Nephron (organoid): Measurements from ENCODE around the gene SERPINI1.

Source experiments
- H3K27ac Mint-ChIP-seq, 3 experiments: 2 replicates each; pipeline ENCODE4 v1.8.0; 2020; ENCODE audit warnings: mixed read lengths in 3 of 3, mild to moderate bottlenecking in 2 of 3, moderate library complexity in 1 of 3
- H3K27me3 Mint-ChIP-seq: 2 replicates; pipeline ENCODE4 v1.8.0; 2021; ENCODE audit warnings: low read depth, mild to moderate bottlenecking, moderate library complexity, mixed read lengths
- H3K36me3 Mint-ChIP-seq: 2 replicates; pipeline ENCODE4 v1.8.0; 2020; ENCODE audit warnings: low read depth, mixed read lengths
- H3K4me1 Mint-ChIP-seq: 2 replicates; pipeline ENCODE4 v1.8.0; 2020; ENCODE audit warnings: mixed read lengths
- H3K4me3 Mint-ChIP-seq, 3 experiments: 2 replicates each; pipeline ENCODE4 v1.8.0; 2020; ENCODE audit warnings: mild to moderate bottlenecking in 3 of 3, mixed read lengths in 3 of 3, moderate library complexity in 2 of 3
- H3K9me3 Mint-ChIP-seq: 2 replicates; pipeline ENCODE4 v1.8.0; 2020; ENCODE audit warnings: mixed read lengths
- TF ChIP-seq, protein P1 (sequence below), 3 experiments: fragments of 200-600 bp; sonication (generic); IDR thresholded peaks; one replicate each; pipeline ENCODE4 v1.5.0; 2021; ENCODE audit warnings: antibody characterized with exemption in 3 of 3; ENCODE audit not compliant: unreplicated experiment in 3 of 3

The SERPINI1 gene

GRCh38 chr3:167742338-167742737 lies 6.8 kb downstream of the SERPINI1 start:
- no peaks in the 10 kb centered on the region for H3K9me3 Mint-ChIP-seq
- H3K36me3 Mint-ChIP-seq = no peaks in the 10 kb centered on the region
- peaks cover 6% of the 10 kb centered on the region for H3K27me3 Mint-ChIP-seq
- peaks cover 9% of the 10 kb centered on the region for H3K4me1 Mint-ChIP-seq
- TF ChIP-seq, protein P1, sequence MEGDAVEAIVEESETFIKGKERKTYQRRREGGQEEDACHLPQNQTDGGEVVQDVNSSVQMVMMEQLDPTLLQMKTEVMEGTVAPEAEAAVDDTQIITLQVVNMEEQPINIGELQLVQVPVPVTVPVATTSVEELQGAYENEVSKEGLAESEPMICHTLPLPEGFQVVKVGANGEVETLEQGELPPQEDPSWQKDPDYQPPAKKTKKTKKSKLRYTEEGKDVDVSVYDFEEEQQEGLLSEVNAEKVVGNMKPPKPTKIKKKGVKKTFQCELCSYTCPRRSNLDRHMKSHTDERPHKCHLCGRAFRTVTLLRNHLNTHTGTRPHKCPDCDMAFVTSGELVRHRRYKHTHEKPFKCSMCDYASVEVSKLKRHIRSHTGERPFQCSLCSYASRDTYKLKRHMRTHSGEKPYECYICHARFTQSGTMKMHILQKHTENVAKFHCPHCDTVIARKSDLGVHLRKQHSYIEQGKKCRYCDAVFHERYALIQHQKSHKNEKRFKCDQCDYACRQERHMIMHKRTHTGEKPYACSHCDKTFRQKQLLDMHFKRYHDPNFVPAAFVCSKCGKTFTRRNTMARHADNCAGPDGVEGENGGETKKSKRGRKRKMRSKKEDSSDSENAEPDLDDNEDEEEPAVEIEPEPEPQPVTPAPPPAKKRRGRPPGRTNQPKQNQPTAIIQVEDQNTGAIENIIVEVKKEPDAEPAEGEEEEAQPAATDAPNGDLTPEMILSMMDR (IDR thresholded peaks at IDR 0.05; ENCODE audit: unreplicated experiment in 3 of 3) = no peak
- no peak overlapping the region for H3K4me3 Mint-ChIP-seq
- no peak overlapping the region for H3K27ac Mint-ChIP-seq

- Mint-ChIP-seq H3K36me3 (no peaks in the 10 kb centered on the region), H3K9me3 (no peaks in the 10 kb centered on the region), H3K4me1 (peaks cover 4% of the 10 kb centered on the region), H3K27me3 (no peaks in the 10 kb centered on the region), H3K27ac (no peak overlapping the region), H3K4me3 (no peak overlapping the region)
- TF ChIP-seq, protein P1 (IDR thresholded peaks at IDR 0.05; ENCODE audit: unreplicated experiment in 3 of 3) = no peak
Observed at GRCh38 chr3:167743799-167744198, 8.3 kb downstream of the SERPINI1 start.

- TF ChIP-seq, protein P1 (IDR thresholded peaks at IDR 0.05; ENCODE audit: unreplicated experiment in 3 of 3) = no peak
- Mint-ChIP-seq H3K9me3 (no peaks in the 10 kb centered on the region), H3K27me3 (no peaks in the 10 kb centered on the region), H3K4me1 (no peaks in the 10 kb centered on the region), H3K4me3 (no peak overlapping the region), H3K27ac (no peak overlapping the region), H3K36me3 (no peaks in the 10 kb centered on the region)
Observed at GRCh38 chr3:167749209-167749608, 13.7 kb downstream of the SERPINI1 start.

DNA sequence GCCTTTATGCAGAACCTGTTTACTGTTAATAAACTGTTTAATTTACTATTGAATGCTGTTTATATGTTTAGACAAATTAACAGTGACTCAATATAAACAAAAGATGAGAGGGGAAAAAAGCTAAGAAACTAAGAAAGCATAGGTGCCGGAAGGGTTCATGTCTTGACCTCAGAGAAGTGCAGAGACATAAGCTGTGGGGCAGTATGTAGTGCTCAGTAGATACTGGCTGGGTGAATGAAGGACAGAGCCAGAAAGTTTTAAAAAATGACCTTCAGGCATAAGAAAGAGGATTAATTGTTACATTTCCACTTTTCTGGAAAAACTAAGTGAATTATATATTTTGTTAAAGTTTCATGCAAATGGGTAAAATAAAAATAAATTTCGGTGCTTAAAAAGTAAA lies 14.2 kb downstream of the SERPINI1 start:
- Mint-ChIP-seq H3K4me1 (no peaks in the 10 kb centered on the region), H3K9me3 (no peaks in the 10 kb centered on the region), H3K36me3 (no peaks in the 10 kb centered on the region), H3K27me3 (no peaks in the 10 kb centered on the region), H3K4me3 (no peak overlapping the region), H3K27ac (no peak overlapping the region)
- TF ChIP-seq, protein P1 (IDR thresholded peaks at IDR 0.05; ENCODE audit: unreplicated experiment in 3 of 3) = no peak

DNA sequence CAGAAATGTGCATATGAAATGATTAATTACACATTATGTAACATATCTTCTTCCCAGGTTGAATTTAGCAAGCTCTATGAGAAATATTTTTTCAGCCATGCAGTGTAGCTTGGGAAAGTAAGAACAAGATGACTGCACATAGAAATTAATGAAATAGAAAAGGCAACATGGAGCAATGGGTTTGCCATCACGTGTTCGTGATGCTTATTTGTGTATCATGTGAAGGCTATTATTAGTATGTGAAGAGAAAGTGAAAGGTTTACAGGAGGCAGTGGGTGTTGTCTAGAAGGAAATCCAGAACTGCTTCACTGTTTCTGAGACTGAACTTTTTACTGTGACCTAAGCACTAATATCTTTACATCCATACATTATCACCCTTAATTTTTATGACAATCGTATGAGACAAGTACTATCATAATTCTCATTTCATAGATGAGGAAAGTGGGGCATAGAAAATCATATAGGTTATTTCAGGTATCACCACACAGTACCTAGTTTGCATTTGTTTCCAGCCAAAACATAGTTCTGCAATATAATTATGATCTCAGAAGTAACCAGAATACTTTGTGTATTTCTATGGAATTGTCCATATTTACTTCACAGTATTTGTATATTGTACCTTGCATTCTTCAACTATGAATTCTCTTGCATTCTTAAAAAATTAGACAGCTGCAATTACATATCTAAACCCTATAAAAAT lies 14.9 kb downstream of the SERPINI1 start:
- H3K27me3 Mint-ChIP-seq = no peaks in the 10 kb centered on the region
- H3K9me3 Mint-ChIP-seq = no peaks in the 10 kb centered on the region
- no peaks in the 10 kb centered on the region for H3K36me3 Mint-ChIP-seq
- TF ChIP-seq, protein P1 (IDR thresholded peaks at IDR 0.05; ENCODE audit: unreplicated experiment in 3 of 3) = no peak
- H3K4me1 Mint-ChIP-seq = no peaks in the 10 kb centered on the region
- H3K27ac Mint-ChIP-seq = no peak overlapping the region
- H3K4me3 Mint-ChIP-seq = no peak overlapping the region

GRCh38 chr3:167754049-167754448 lies 18.5 kb downstream of the SERPINI1 start:
- Mint-ChIP-seq H3K36me3 (no peaks in the 10 kb centered on the region), H3K27me3 (no peaks in the 10 kb centered on the region), H3K4me1 (no peaks in the 10 kb centered on the region)

More at GRCh38 chr3:167754049-167754448, 18.5 kb downstream of the SERPINI1 start:
- Mint-ChIP-seq H3K4me3 (no peak overlapping the region), H3K9me3 (no peaks in the 10 kb centered on the region), H3K27ac (no peak overlapping the region)
- TF ChIP-seq, protein P1 (IDR thresholded peaks at IDR 0.05; ENCODE audit: unreplicated experiment in 3 of 3) = no peak
